ENCODE data around the gene CREB5.

Gene CREB5

GRCh38 chr7:28658381-28658780 is 246.1 kb downstream of the CREB5 start:
- no peak for TF ChIP-seq FOXP2 (optimal IDR thresholded peaks at IDR 0.05; ENCODE audit: borderline replicate concordance, extremely low read depth, extremely low read length, insufficient read depth)
- no peak for TF ChIP-seq POLR2AphosphoS5 (IDR thresholded peaks at IDR 0.05; ENCODE audit: low read depth, low read length)
- no peak for TF ChIP-seq SIN3A (IDR thresholded peaks at IDR 0.05; ENCODE audit: borderline replicate concordance, insufficient read depth, low read length)
- no peak for TF ChIP-seq TAF1 (IDR thresholded peaks at IDR 0.05; ENCODE audit: borderline replicate concordance, insufficient read depth, low read length)
- TF ChIP-seq REST (IDR thresholded peaks at IDR 0.05; ENCODE audit: insufficient read depth in 1 of 2, low read depth in 2 of 2, low read length in 2 of 2): no peak

GRCh38 chr7:28660132-28660531 is 247.8 kb downstream of the CREB5 start:
- TF ChIP-seq FOXP2 (optimal IDR thresholded peaks at IDR 0.05; ENCODE audit: borderline replicate concordance, extremely low read depth, extremely low read length, insufficient read depth): no peak
- no peak for TF ChIP-seq TAF1 (IDR thresholded peaks at IDR 0.05; ENCODE audit: borderline replicate concordance, insufficient read depth, low read length)
- TF ChIP-seq POLR2AphosphoS5 (IDR thresholded peaks at IDR 0.05; ENCODE audit: low read depth, low read length): no peak
- no peak for TF ChIP-seq REST (IDR thresholded peaks at IDR 0.05; ENCODE audit: insufficient read depth in 1 of 2, low read depth in 2 of 2, low read length in 2 of 2)
- TF ChIP-seq SIN3A (IDR thresholded peaks at IDR 0.05; ENCODE audit: borderline replicate concordance, insufficient read depth, low read length): no peak

GRCh38 chr7:28661826-28662595 is 249.7 kb downstream of the CREB5 start:
- no peak for TF ChIP-seq REST (IDR thresholded peaks at IDR 0.05; ENCODE audit: insufficient read depth in 1 of 2, low read depth in 2 of 2, low read length in 2 of 2)
- no peak for TF ChIP-seq TAF1 (IDR thresholded peaks at IDR 0.05; ENCODE audit: borderline replicate concordance, insufficient read depth, low read length)
- no peak for TF ChIP-seq FOXP2 (optimal IDR thresholded peaks at IDR 0.05; ENCODE audit: borderline replicate concordance, extremely low read depth, extremely low read length, insufficient read depth)
- TF ChIP-seq SIN3A (IDR thresholded peaks at IDR 0.05; ENCODE audit: borderline replicate concordance, insufficient read depth, low read length): no peak
- TF ChIP-seq POLR2AphosphoS5 (IDR thresholded peaks at IDR 0.05; ENCODE audit: low read depth, low read length): no peak

- TF ChIP-seq TAF1 (IDR thresholded peaks at IDR 0.05; ENCODE audit: borderline replicate concordance, insufficient read depth, low read length) (no peak), POLR2AphosphoS5 (IDR thresholded peaks at IDR 0.05; ENCODE audit: low read depth, low read length) (no peak), FOXP2 (optimal IDR thresholded peaks at IDR 0.05; ENCODE audit: borderline replicate concordance, extremely low read depth, extremely low read length, insufficient read depth) (no peak), REST (IDR thresholded peaks at IDR 0.05; ENCODE audit: insufficient read depth in 1 of 2, low read depth in 2 of 2, low read length in 2 of 2) (no peak), SIN3A (IDR thresholded peaks at IDR 0.05; ENCODE audit: borderline replicate concordance, insufficient read depth, low read length) (no peak)
Observed at GRCh38 chr7:28666154-28666553, 253.8 kb downstream of the CREB5 start.
